DND-41 (cell line): ENCODE results near the gene NGRN.
"Not testable (repeated sequence)": the region's sequence is repeated elsewhere in the genome, so short reads cannot be mapped to it uniquely, and the experiment has no call there.

ENCODE experiments used
- ATAC-seq: fragments of 200-7000 bp; cut with Tn5 transposase; 3 replicates; pipeline ENCODE4 v1.9.1; 2021; ENCODE audit warnings: low read depth; ENCODE audit not compliant: insufficient read depth
- DNase-seq: peaks from one replicate; pipeline ENCODE4 v3.0.0-alpha.2; 2020
- H2AFZ ChIP-seq: 2 replicates; pipeline ENCODE4 v1.6.0; 2012; ENCODE audit warnings: low read depth, low read length
- H3K27ac ChIP-seq: 2 replicates; pipeline ENCODE4 v1.5.1; 2012; ENCODE audit warnings: low read length, inconsistent platforms
- H3K27me3 ChIP-seq: fragments of 200-600 bp; sonication (generic); 2 replicates; pipeline ENCODE4 v1.6.0; 2012; ENCODE audit warnings: low read length, mild to moderate bottlenecking, inconsistent platforms; ENCODE audit not compliant: insufficient read depth, poor library complexity
- H3K36me3 ChIP-seq: 2 replicates; pipeline ENCODE4 v1.5.1; 2012; ENCODE audit warnings: low read length, inconsistent platforms; ENCODE audit not compliant: insufficient read depth
- H3K4me1 ChIP-seq: 2 replicates; pipeline ENCODE4 v1.5.1; 2012; ENCODE audit warnings: mild to moderate bottlenecking, low read length; ENCODE audit not compliant: insufficient read depth
- H3K4me2 ChIP-seq: 2 replicates; pipeline ENCODE4 v1.6.0; 2012; ENCODE audit warnings: mild to moderate bottlenecking, moderate library complexity, low read length, inconsistent platforms; ENCODE audit not compliant: insufficient read depth
- H3K4me3 ChIP-seq, 2 experiments: fragments of 200-600 bp in 1 of 2; shearing (Covaris generic) in 1 of 2; 2 replicates each; pipeline ENCODE4 v1.5.1; 2012 to 2016; ENCODE audit warnings: inconsistent platforms in 2 of 2, low read length in 2 of 2, mild to moderate bottlenecking in 2 of 2, low read depth in 1 of 2, moderate library complexity in 1 of 2
- H3K79me2 ChIP-seq: 2 replicates; pipeline ENCODE4 v1.6.0; 2012; ENCODE audit warnings: low read length, inconsistent platforms; ENCODE audit not compliant: insufficient read depth
- H3K9ac ChIP-seq: 2 replicates; pipeline ENCODE4 v1.6.0; 2012; ENCODE audit warnings: low read depth, mild to moderate bottlenecking, inconsistent platforms, low read length, moderate library complexity
- H3K9me3 ChIP-seq: 2 replicates; pipeline ENCODE4 v1.5.1; 2012; ENCODE audit warnings: low read length, moderate library complexity, mild to moderate bottlenecking, inconsistent platforms; ENCODE audit not compliant: insufficient read depth, severe bottlenecking
- H4K20me1 ChIP-seq: 2 replicates; pipeline ENCODE4 v1.6.0; 2012; ENCODE audit warnings: low read length; ENCODE audit not compliant: insufficient read depth
- CTCF ChIP-seq: IDR thresholded peaks from 2 replicates; pipeline ENCODE4 v1.5.1; 2012; ENCODE audit warnings: borderline replicate concordance, low read length, moderate library complexity, mild to moderate bottlenecking; ENCODE audit not compliant: poor library complexity, severe bottlenecking; ENCODE audit errors: extremely low read depth
- EZH2 ChIP-seq: IDR thresholded peaks from 3 replicates; pipeline ENCODE4 v1.6.1; 2012; ENCODE audit warnings: borderline replicate concordance, low read depth, mild to moderate bottlenecking, moderate library complexity, low read length, inconsistent platforms; ENCODE audit not compliant: severe bottlenecking

The NGRN gene

GRCh38 chr15:90295270-90295648 is 29.8 kb downstream of the NGRN start:
- H3K27ac ChIP-seq = no peak overlapping the region
- DNase-seq (no peak), ATAC-seq (no peak)
- H2AFZ ChIP-seq = no peak overlapping the region
- no peaks in the 10 kb centered on the region for H3K79me2 ChIP-seq
- no peak overlapping the region for H3K4me3 ChIP-seq
- H3K4me1 ChIP-seq = no peaks in the 10 kb centered on the region
- no peaks in the 10 kb centered on the region for H3K9me3 ChIP-seq
- H3K27me3 ChIP-seq = no peaks in the 10 kb centered on the region
- H3K9ac ChIP-seq = no peak overlapping the region
- H3K4me2 ChIP-seq = no peak overlapping the region
- no peaks in the 10 kb centered on the region for H3K36me3 ChIP-seq
- TF ChIP-seq CTCF (no peak), EZH2 (no peak)
- H4K20me1 ChIP-seq = no peaks in the 10 kb centered on the region

- H3K9me3 ChIP-seq, H3K27me3 ChIP-seq, H3K4me2 ChIP-seq, DNase-seq, H3K36me3 ChIP-seq, H4K20me1 ChIP-seq, H3K4me3 ChIP-seq, ATAC-seq, H3K79me2 ChIP-seq, H3K27ac ChIP-seq, H3K4me1 ChIP-seq, H2AFZ ChIP-seq, H3K9ac ChIP-seq: not testable (repeated sequence)
Observed at GRCh38 chr15:90296316-90296884, 30.9 kb downstream of the NGRN start.

GRCh38 chr15:90297021-90297420 is 31.5 kb downstream of the NGRN start:
- H3K4me2 ChIP-seq = no peak overlapping the region
- DNase-seq = no peak
- H3K36me3 ChIP-seq = no peaks in the 10 kb centered on the region
- TF ChIP-seq CTCF (no peak), EZH2 (no peak)
- no peak overlapping the region for H3K4me3 ChIP-seq
- no peaks in the 10 kb centered on the region for H3K79me2 ChIP-seq
- no peaks in the 10 kb centered on the region for H3K27me3 ChIP-seq
- no peaks in the 10 kb centered on the region for H3K9me3 ChIP-seq
- ATAC-seq = no peak
- no peaks in the 10 kb centered on the region for H4K20me1 ChIP-seq
- H3K27ac ChIP-seq = no peak overlapping the region
- peaks cover 7% of the 10 kb centered on the region for H3K4me1 ChIP-seq
- H3K9ac ChIP-seq = no peak overlapping the region
- no peak overlapping the region for H2AFZ ChIP-seq

GRCh38 chr15:90300541-90300940 is 35.1 kb downstream of the NGRN start:
- Histone ChIP-seq H2AFZ (no peak overlapping the region), H3K4me2 (no peak overlapping the region), H3K4me1 (peaks cover 7% of the 10 kb centered on the region), H3K27ac (no peak overlapping the region), H4K20me1 (no peaks in the 10 kb centered on the region), H3K9me3 (no peaks in the 10 kb centered on the region), H3K9ac (no peak overlapping the region), H3K27me3 (no peaks in the 10 kb centered on the region), H3K4me3 (no peak overlapping the region), H3K36me3 (no peaks in the 10 kb centered on the region), H3K79me2 (no peaks in the 10 kb centered on the region)
- TF ChIP-seq EZH2 (no peak), CTCF (no peak)
- DNase-seq (no peak), ATAC-seq (no peak)
